KBM-7 (cell line): ENCODE measurements around the gene CFL2.
"Not testable (repeated sequence)": the region's sequence is repeated elsewhere in the genome, so short reads cannot be mapped to it uniquely, and the experiment has no call there.

Experiments
- DNase-seq: peaks from one replicate; pipeline ENCODE4 v3.0.0-alpha.2; 2015
- in situ Hi-C: fragments of 300-500 bp; cut with MboI; formaldehyde crosslinking; loops from 2 replicates; pipeline ENCODE4 v1.14.3; 2020; ENCODE audit warnings: low sequenced_read_pairs, low pct_unique_long_range_greater_than_20kb, mixed read lengths

Gene CFL2

GRCh38 chr14:34714320-34715126, at the start of gene CFL2:
Gene CFL2, minus strand, starts transcription at chr14:34714593. Its CDS starts 53 bp downstream, at chr14:34714540.
- DNase-seq: peak; percentile 74

GRCh38 chr14:34755215-34755614, 40.8 kb upstream of the CFL2 start:
- in situ Hi-C loops: no loop called here
- no peak for DNase-seq

More at GRCh38 chr14:34714320-34715126, at the start of gene CFL2:
- in situ Hi-C loops: no loop called here

GRCh38 chr14:34754687-34755086, 40.3 kb upstream of the CFL2 start:
- no peak for DNase-seq
- in situ Hi-C loops: no loop called here

- in situ Hi-C loops: no loop called here
- DNase-seq: no peak
These were observed 36.3 kb upstream of the CFL2 start for GRCh38 chr14:34750670-34751069.

- no peak for DNase-seq
- in situ Hi-C loops: no loop called here
These were observed 35.8 kb upstream of the CFL2 start for GRCh38 chr14:34750233-34750632.

GRCh38 chr14:34749408-34749807, 35.0 kb upstream of the CFL2 start:
- no peak for DNase-seq
- in situ Hi-C loops: no loop called here

- no peak for DNase-seq
- in situ Hi-C loops: no loop called here
These were observed 28.1 kb upstream of the CFL2 start for GRCh38 chr14:34742270-34743115.

- DNase-seq: peak; percentile 16
These were observed 27.4 kb upstream of the CFL2 start for GRCh38 chr14:34741840-34742239.

GRCh38 chr14:34740139-34740538, 25.7 kb upstream of the CFL2 start:
- in situ Hi-C loops, DNase-seq: not testable (repeated sequence)

More at GRCh38 chr14:34741840-34742239, 27.4 kb upstream of the CFL2 start:
- in situ Hi-C loops: no loop called here

- DNase-seq: not testable (repeated sequence)
These were observed 22.7 kb upstream of the CFL2 start for GRCh38 chr14:34737079-34737478.

GRCh38 chr14:34733245-34733644, 18.9 kb upstream of the CFL2 start:
- no peak for DNase-seq
- in situ Hi-C loops: no loop called here

More at GRCh38 chr14:34737079-34737478, 22.7 kb upstream of the CFL2 start:
- in situ Hi-C loops: not testable (repeated sequence)

GRCh38 chr14:34732802-34733201, 18.4 kb upstream of the CFL2 start:
- in situ Hi-C loops: no loop called here

GRCh38 chr14:34723867-34724266, 9.5 kb upstream of the CFL2 start:
- in situ Hi-C loops: no loop called here
- no peak for DNase-seq

More at GRCh38 chr14:34732802-34733201, 18.4 kb upstream of the CFL2 start:
- peak; percentile 29 for DNase-seq

- DNase-seq: peak; percentile 79
- in situ Hi-C loops: no loop called here
These were observed 8.5 kb upstream of the CFL2 start for GRCh38 chr14:34722723-34723545.

- DNase-seq: no peak
- in situ Hi-C loops: no loop called here
These were observed 6.7 kb upstream of the CFL2 start for GRCh38 chr14:34721129-34721528.

GRCh38 chr14:34718750-34719304, 4.4 kb upstream of the CFL2 start:
- in situ Hi-C loops: no loop called here

GRCh38 chr14:34715127-34715863, 902 bp upstream of the CFL2 start:
- in situ Hi-C loops: no loop called here
- no peak for DNase-seq

More at GRCh38 chr14:34718750-34719304, 4.4 kb upstream of the CFL2 start:
- no peak for DNase-seq

GRCh38 chr14:34713681-34714319, 593 bp downstream of the CFL2 start:
- in situ Hi-C loops: no loop called here
- DNase-seq: peak; percentile 57
